IMR-90 (cell line): ENCODE results near the gene B4GALNT3.

ENCODE experiments used
- NFE2L2 ChIP-seq: fragments of 150-350 bp; IDR thresholded peaks from 2 replicates; pipeline ENCODE4 v1.6.1; 2016; ENCODE audit warnings: low read depth, mild to moderate bottlenecking, low read length
- POLR2A ChIP-seq: IDR thresholded peaks from 2 replicates; pipeline ENCODE4 v1.6.1; 2012; ENCODE audit warnings: mild to moderate bottlenecking, low read depth, low read length
- RCOR1 ChIP-seq: IDR thresholded peaks from 2 replicates; pipeline ENCODE4 v1.6.1; 2012; ENCODE audit warnings: mild to moderate bottlenecking, low read length, improper control_type of control experiment; ENCODE audit not compliant: insufficient replicate concordance

DNA sequence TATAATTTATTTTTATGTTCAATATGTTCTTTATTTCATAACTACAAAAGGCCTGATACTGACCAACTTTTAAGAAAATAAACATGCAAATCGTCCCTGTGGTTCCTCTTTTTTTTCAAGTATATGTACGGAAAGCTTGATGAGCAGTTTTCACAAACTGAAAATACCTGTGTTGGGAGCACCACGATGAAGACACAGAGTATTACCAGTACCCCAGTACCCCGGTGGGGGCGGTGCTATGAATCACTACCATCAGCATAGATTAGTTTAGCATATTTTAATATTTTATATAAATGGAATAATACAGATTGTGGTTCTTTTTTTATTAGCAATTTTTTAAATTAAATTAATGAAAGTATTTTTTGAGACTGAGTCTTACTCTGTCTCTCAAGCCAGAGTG lies 7.0 kb downstream of the B4GALNT3 start:
- TF ChIP-seq POLR2A, result no peak
- no peak for TF ChIP-seq NFE2L2
- no peak for TF ChIP-seq RCOR1
